Bladder microvascular endothelial cell (primary cell): ENCODE measurements around the gene ING5. TPM values are rescaled to one million over a fixed set of nuclear protein-coding genes. Genes with fewer than 3 reads are reported as not detected.

ENCODE experiments used
- total RNA-seq: library from RNA; depleted of rRNA; stranded (reverse); fragments of >200 nt; gene quantifications from 2 replicates; pipeline ENCODE4 v1.2.3, GENCODE V29; 2014

Gene ING5
- total RNA-seq = 16.4 and 28.6 TPM in 2 replicates

GRCh38 chr2:241701399-241702154 is at the start of gene ING5:
Gene ING5, plus strand, starts transcription at chr2:241702039. Its CDS starts 27 bp downstream, at chr2:241702066.

GRCh38 chr2:241686650-241687425 is 15.0 kb upstream of the ING5 start, which contains the start of gene DTYMK:
Gene DTYMK, minus strand, starts transcription at chr2:241686815. Its CDS starts 32 bp downstream, at chr2:241686783.

GRCh38 chr2:241734467-241735208 is 32.8 kb downstream of the ING5 start, which contains the start of gene D2HGDH:
Gene D2HGDH, plus strand, starts transcription at chr2:241734630. Its CDS starts 595 bp downstream, at chr2:241735225.

GRCh38 chr2:241776336-241777169 is 74.7 kb downstream of the ING5 start, which contains the start of gene GAL3ST2:
Gene GAL3ST2, plus strand, starts transcription at chr2:241776822. Its CDS starts 134 bp downstream, at chr2:241776956.

Other genes with a start within 250 kb of the ING5 start
- gene STK25, start 193.5 kb upstream of the ING5 start, total RNA-seq = 359 and 519 TPM in 2 replicates
- gene BOK, start 143.3 kb upstream of the ING5 start, total RNA-seq = 34.8 and 102 TPM in 2 replicates
- gene THAP4, start 64.9 kb upstream of the ING5 start, total RNA-seq = 31.9 and 36.4 TPM in 2 replicates
- 30.8 and 121 TPM in 2 replicates for gene ATG4B, start 64.3 kb upstream of the ING5 start, total RNA-seq
- 22.0 and 42.3 TPM in 2 replicates for gene DTYMK, start 15.2 kb upstream of the ING5 start, total RNA-seq
- gene D2HGDH, start 32.6 kb downstream of the ING5 start, total RNA-seq = 10.7 and 15.9 TPM in 2 replicates
- gene GAL3ST2, start 74.8 kb downstream of the ING5 start, total RNA-seq = not detected in 2 replicates
- not detected in 2 replicates for gene NEU4, start 107.2 kb downstream of the ING5 start, total RNA-seq
- not detected in 2 replicates for gene PDCD1, start 156.9 kb downstream of the ING5 start, total RNA-seq
- gene RTP5, start 167.7 kb downstream of the ING5 start, total RNA-seq = not detected in 2 replicates